Measurements from ENCODE around the gene AXIN2.

The AXIN2 gene

DNA sequence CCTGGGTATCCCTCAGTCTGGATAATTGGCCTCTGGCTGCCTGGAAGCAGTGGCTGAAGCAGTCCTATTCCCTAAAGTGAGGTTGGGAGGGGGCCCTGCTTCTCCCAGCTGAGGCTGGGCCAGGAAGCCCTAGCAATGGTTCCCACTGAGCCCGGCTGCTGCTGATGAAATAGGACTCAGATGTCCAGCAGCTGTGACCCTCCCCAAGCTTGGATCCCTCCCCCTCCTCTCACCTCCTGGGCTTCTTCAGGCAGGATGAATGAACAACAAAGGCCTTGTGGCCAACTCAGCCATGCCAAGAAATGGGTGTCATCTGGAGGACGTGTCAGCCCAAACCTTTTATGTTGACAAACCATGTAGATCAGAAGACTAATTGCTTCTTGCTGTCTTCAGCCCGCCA is 42.0 kb downstream of the AXIN2 start:
- H3K79me2 ChIP-seq (ENCODE audit: insufficient read depth, low read depth): no peaks in the 10 kb centered on the region
- H3K4me3 ChIP-seq (IDR thresholded peaks at IDR 0.05; ENCODE audit: insufficient read depth, low read depth, low read length): no peak overlapping the region
- no peaks in the 10 kb centered on the region for H3K4me1 ChIP-seq (ENCODE audit: low read depth, poor library complexity, severe bottlenecking)
- H3K9ac ChIP-seq: no peak overlapping the region
- H3K36me3 ChIP-seq (ENCODE audit: insufficient read depth): no peaks in the 10 kb centered on the region
- H3K27ac ChIP-seq: no peak overlapping the region
- no peaks in the 10 kb centered on the region for H3K27me3 ChIP-seq (ENCODE audit: insufficient read depth, low read depth)
- no peak overlapping the region for H2AFZ ChIP-seq (ENCODE audit: low read depth)
- no peaks in the 10 kb centered on the region for H4K20me1 ChIP-seq (ENCODE audit: insufficient read depth)
- no peak overlapping the region for H3K4me2 ChIP-seq
- TF ChIP-seq, protein P1, sequence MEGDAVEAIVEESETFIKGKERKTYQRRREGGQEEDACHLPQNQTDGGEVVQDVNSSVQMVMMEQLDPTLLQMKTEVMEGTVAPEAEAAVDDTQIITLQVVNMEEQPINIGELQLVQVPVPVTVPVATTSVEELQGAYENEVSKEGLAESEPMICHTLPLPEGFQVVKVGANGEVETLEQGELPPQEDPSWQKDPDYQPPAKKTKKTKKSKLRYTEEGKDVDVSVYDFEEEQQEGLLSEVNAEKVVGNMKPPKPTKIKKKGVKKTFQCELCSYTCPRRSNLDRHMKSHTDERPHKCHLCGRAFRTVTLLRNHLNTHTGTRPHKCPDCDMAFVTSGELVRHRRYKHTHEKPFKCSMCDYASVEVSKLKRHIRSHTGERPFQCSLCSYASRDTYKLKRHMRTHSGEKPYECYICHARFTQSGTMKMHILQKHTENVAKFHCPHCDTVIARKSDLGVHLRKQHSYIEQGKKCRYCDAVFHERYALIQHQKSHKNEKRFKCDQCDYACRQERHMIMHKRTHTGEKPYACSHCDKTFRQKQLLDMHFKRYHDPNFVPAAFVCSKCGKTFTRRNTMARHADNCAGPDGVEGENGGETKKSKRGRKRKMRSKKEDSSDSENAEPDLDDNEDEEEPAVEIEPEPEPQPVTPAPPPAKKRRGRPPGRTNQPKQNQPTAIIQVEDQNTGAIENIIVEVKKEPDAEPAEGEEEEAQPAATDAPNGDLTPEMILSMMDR (conservative IDR thresholded peaks at IDR 0.05; ENCODE audit: low read depth, low read length): no peak

- Histone ChIP-seq H3K9ac (no peak overlapping the region), H3K4me3 (IDR thresholded peaks at IDR 0.05; ENCODE audit: insufficient read depth, low read depth, low read length) (no peak overlapping the region), H4K20me1 (ENCODE audit: insufficient read depth) (no peaks in the 10 kb centered on the region), H3K36me3 (ENCODE audit: insufficient read depth) (no peaks in the 10 kb centered on the region), H2AFZ (ENCODE audit: low read depth) (no peak overlapping the region), H3K27me3 (ENCODE audit: insufficient read depth, low read depth) (no peaks in the 10 kb centered on the region), H3K27ac (no peak overlapping the region), H3K4me1 (ENCODE audit: low read depth, poor library complexity, severe bottlenecking) (no peaks in the 10 kb centered on the region), H3K4me2 (no peak overlapping the region), H3K79me2 (ENCODE audit: insufficient read depth, low read depth) (no peaks in the 10 kb centered on the region)
- TF ChIP-seq, protein P1 (conservative IDR thresholded peaks at IDR 0.05; ENCODE audit: low read depth, low read length): no peak
Measured at GRCh38 chr17:65518256-65518655, 43.2 kb downstream of the AXIN2 start.

DNA sequence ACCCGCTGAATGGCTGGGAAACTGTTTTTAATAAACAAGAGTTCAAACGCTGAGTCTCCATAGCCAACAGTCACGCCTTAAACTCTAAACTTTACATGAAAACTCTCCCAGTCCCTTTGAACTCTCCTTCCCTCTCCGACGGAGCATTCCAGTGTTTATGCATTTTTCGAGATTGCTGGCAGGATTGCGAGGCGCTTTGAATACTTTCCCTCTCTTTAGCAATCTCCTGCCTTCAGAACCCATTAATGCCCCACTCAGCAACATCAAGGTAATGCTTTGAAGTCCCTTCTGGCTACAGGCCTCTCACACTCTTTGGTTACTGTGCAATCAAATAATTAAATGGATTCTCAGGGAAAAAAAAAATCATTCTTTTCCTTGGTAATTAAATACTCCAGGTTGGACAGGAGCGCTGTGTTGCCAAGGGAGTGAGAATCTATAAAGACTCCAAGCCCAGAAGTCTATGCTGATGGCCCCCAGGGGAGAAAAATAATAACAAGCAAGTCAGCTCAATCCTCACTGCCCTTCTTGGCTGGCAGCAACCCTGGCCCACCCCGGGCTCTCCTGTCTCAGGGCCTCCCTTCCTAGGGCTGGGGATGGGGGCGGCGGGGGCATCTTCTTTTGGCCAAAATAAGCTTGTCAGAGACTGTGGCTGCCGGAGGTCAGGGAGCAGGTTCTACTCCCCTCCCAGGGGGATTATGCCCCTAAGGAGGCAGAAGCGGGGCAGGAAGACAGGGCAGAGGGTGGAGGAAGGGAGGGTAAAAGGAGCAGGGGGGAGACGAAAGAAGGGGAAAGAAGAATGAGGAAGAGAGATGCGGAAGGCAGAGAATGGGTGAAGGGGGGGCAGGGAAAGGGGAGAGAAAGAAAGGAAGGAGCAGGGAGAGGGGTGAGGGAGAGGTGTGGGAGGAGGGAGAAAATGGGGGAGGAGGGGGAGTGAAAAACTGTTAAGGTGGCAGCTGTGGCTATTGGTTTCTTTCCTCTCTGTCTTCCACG is 45.2 kb downstream of the AXIN2 start:
- Histone ChIP-seq H3K4me3 (IDR thresholded peaks at IDR 0.05; ENCODE audit: insufficient read depth, low read depth, low read length) (no peak overlapping the region), H3K4me2 (no peak overlapping the region), H3K9ac (no peak overlapping the region), H4K20me1 (ENCODE audit: insufficient read depth) (no peaks in the 10 kb centered on the region), H3K27me3 (ENCODE audit: insufficient read depth, low read depth) (no peaks in the 10 kb centered on the region), H3K27ac (no peak overlapping the region), H2AFZ (ENCODE audit: low read depth) (no peak overlapping the region), H3K36me3 (ENCODE audit: insufficient read depth) (no peaks in the 10 kb centered on the region), H3K4me1 (ENCODE audit: low read depth, poor library complexity, severe bottlenecking) (no peaks in the 10 kb centered on the region), H3K79me2 (ENCODE audit: insufficient read depth, low read depth) (no peaks in the 10 kb centered on the region)
- TF ChIP-seq, protein P1 (conservative IDR thresholded peaks at IDR 0.05; ENCODE audit: low read depth, low read length): no peak

- H3K36me3 ChIP-seq (ENCODE audit: insufficient read depth): no peaks in the 10 kb centered on the region
Measured at GRCh38 chr17:65515512-65515911, 45.9 kb downstream of the AXIN2 start.

More at GRCh38 chr17:65515512-65515911, 45.9 kb downstream of the AXIN2 start:
- H3K9ac ChIP-seq: no peak overlapping the region
- H3K4me1 ChIP-seq (ENCODE audit: low read depth, poor library complexity, severe bottlenecking): no peaks in the 10 kb centered on the region
- H2AFZ ChIP-seq (ENCODE audit: low read depth): no peak overlapping the region
- H3K27me3 ChIP-seq (ENCODE audit: insufficient read depth, low read depth): no peaks in the 10 kb centered on the region
- no peak overlapping the region for H3K27ac ChIP-seq
- H3K4me3 ChIP-seq (IDR thresholded peaks at IDR 0.05; ENCODE audit: insufficient read depth, low read depth, low read length): no peak overlapping the region
- TF ChIP-seq, protein P1 (conservative IDR thresholded peaks at IDR 0.05; ENCODE audit: low read depth, low read length): no peak
- H3K79me2 ChIP-seq (ENCODE audit: insufficient read depth, low read depth): no peaks in the 10 kb centered on the region
- H3K4me2 ChIP-seq: no peak overlapping the region
- no peaks in the 10 kb centered on the region for H4K20me1 ChIP-seq (ENCODE audit: insufficient read depth)
